Transverse colon (tissue), 4 donors: Measurements from ENCODE around the gene ANP32A. TPM values are rescaled to one million over a fixed set of nuclear protein-coding genes. Genes with fewer than 3 reads are reported as not detected.
A peak's percentile ranks its signal among the peaks of the same experiment; 100 is the strongest.

Experiments
- DNase-seq: peaks from one replicate; pipeline ENCODE4 v3.0.0-alpha.2; 2019
- H3K27ac ChIP-seq, 4 donors: fragments of 200-600 bp; sonication (generic); 2 replicates each; pipeline ENCODE4 v1.5.1; 2016 to 2018; ENCODE audit warnings: inconsistent platforms in 4 of 4
- H3K27me3 ChIP-seq: fragments of 200-600 bp; sonication (generic); 2 replicates; pipeline ENCODE4 v1.5.1; 2017; ENCODE audit warnings: inconsistent platforms
- H3K36me3 ChIP-seq, 4 donors: fragments of 200-600 bp; sonication (generic); 2 replicates each; pipeline ENCODE4 v1.5.1; 2017 to 2019; ENCODE audit warnings: inconsistent platforms in 4 of 4
- H3K4me1 ChIP-seq, 4 donors: fragments of 200-600 bp; sonication (generic); 2 replicates each; pipeline ENCODE4 v1.5.1; 2017 to 2020; ENCODE audit warnings: inconsistent platforms in 4 of 4
- H3K4me3 ChIP-seq, 4 donors: fragments of 200-600 bp; sonication (generic); 1 replicate in 1 of 4; 2 replicates in 3 of 4; pipeline versions ENCODE4 v1.5.1 to v1.6.1; 2017 to 2019; ENCODE audit warnings: inconsistent platforms in 4 of 4
- H3K9me3 ChIP-seq, 2 donors: fragments of 200-600 bp; sonication (generic); 2 replicates each; pipeline ENCODE4 v1.5.1; 2017 to 2019; ENCODE audit warnings: inconsistent platforms in 2 of 2
- EP300 ChIP-seq: sonication (generic); formaldehyde crosslinking; IDR thresholded peaks from one replicate; pipeline ENCODE4 v1.6.1; 2017; ENCODE audit warnings: antibody characterized with exemption, low read depth
- POLR2A ChIP-seq: fragments of 450-650 bp; IDR thresholded peaks from one replicate; pipeline ENCODE4 v1.6.1; 2016; ENCODE audit warnings: antibody characterized with exemption, mild to moderate bottlenecking, moderate library complexity
- POLR2AphosphoS5 ChIP-seq, 3 donors: sonication (generic); formaldehyde crosslinking; IDR thresholded peaks; one replicate each; pipeline ENCODE4 v1.6.1; 2016; ENCODE audit warnings: antibody characterized with exemption in 3 of 3
- WGBS, 2 donors: methylation state at CpG; one replicate each; pipeline ENCODE4 v1.1.5; 2018; ENCODE audit warnings: low coverage in 1 of 2; 5-methylcytosine and 5-hydroxymethylcytosine counted together
- in situ Hi-C, 4 donors: fragments of 200-750 bp; cut with MboI; loops; one replicate each; pipeline versions ENCODE4 v1.15.0 to v1.15.1; 2017; ENCODE audit warnings: low sequenced_read_pairs in 3 of 4, low pct_ligation_motif_present in 1 of 4, low pct_unique_long_range_greater_than_20kb in 1 of 4
- intact Hi-C: fragments of 100-400 bp; cut with DNase I; formaldehyde crosslinking; loops from one replicate; pipeline ENCODE4 v1.15.1; 2023; ENCODE audit warnings: low total_unique reads
- total RNA-seq, 4 donors: library from RNA; depleted of rRNA; stranded (reverse); fragments of >200 nt; gene quantifications; one replicate each; pipeline ENCODE4 v1.1.0, GENCODE V29; 2016
- TF ChIP-seq, protein P1 (sequence below), 5 experiments: fragments of 200-600 bp in 3 of 5; fragments of 450-650 bp in 2 of 5; sonication (generic) in 3 of 5; IDR thresholded peaks; 1 replicate in 2 of 5; 2 replicates in 3 of 5; pipeline ENCODE4 v1.5.1; 2016 to 2017; ENCODE audit warnings: antibody characterized with exemption in 5 of 5, inconsistent platforms in 3 of 5, mild to moderate bottlenecking in 2 of 5, moderate library complexity in 1 of 5

Gene ANP32A
- total RNA-seq, 4 donors from 2014 or later: 23.9 to 92.7 (median 69.4) TPM

GRCh38 chr15:68784206-68784605, 36.5 kb downstream of the ANP32A start:
- H3K27me3 ChIP-seq: no peaks in the 10 kb centered on the region
- no peak overlapping the region for H3K4me3 ChIP-seq
- in situ Hi-C loops (loop anchor here in 3 of 4 donors (10.0 kb wide), 1 partner anchor 91 kb away; no protein-coding TSS in a partner anchor), intact Hi-C loops (loop anchor here (5.0 kb wide), 1 partner anchor 93 kb away; no protein-coding TSS in a partner anchor)
- WGBS, 2 donors: 95 to 100% methylated on average over 1 to 13 of the region's 13 CpGs
- H3K36me3 ChIP-seq: peaks cover 0 to 23% (median 5%) of the 10 kb centered on the region in 4 donors
- H3K4me1 ChIP-seq: peaks cover 0 to 26% (median 20%) of the 10 kb centered on the region in 4 donors
- H3K9me3 ChIP-seq: no peaks in the 10 kb centered on the region
- TF ChIP-seq POLR2AphosphoS5 (IDR thresholded peaks at IDR 0.05): no peak
- TF ChIP-seq POLR2A: no peak
- TF ChIP-seq EP300: no peak
- TF ChIP-seq, protein P1, sequence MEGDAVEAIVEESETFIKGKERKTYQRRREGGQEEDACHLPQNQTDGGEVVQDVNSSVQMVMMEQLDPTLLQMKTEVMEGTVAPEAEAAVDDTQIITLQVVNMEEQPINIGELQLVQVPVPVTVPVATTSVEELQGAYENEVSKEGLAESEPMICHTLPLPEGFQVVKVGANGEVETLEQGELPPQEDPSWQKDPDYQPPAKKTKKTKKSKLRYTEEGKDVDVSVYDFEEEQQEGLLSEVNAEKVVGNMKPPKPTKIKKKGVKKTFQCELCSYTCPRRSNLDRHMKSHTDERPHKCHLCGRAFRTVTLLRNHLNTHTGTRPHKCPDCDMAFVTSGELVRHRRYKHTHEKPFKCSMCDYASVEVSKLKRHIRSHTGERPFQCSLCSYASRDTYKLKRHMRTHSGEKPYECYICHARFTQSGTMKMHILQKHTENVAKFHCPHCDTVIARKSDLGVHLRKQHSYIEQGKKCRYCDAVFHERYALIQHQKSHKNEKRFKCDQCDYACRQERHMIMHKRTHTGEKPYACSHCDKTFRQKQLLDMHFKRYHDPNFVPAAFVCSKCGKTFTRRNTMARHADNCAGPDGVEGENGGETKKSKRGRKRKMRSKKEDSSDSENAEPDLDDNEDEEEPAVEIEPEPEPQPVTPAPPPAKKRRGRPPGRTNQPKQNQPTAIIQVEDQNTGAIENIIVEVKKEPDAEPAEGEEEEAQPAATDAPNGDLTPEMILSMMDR (IDR thresholded peaks at IDR 0.05): no peak
- no peak overlapping the region for H3K27ac ChIP-seq
- DNase-seq: no peak

DNA sequence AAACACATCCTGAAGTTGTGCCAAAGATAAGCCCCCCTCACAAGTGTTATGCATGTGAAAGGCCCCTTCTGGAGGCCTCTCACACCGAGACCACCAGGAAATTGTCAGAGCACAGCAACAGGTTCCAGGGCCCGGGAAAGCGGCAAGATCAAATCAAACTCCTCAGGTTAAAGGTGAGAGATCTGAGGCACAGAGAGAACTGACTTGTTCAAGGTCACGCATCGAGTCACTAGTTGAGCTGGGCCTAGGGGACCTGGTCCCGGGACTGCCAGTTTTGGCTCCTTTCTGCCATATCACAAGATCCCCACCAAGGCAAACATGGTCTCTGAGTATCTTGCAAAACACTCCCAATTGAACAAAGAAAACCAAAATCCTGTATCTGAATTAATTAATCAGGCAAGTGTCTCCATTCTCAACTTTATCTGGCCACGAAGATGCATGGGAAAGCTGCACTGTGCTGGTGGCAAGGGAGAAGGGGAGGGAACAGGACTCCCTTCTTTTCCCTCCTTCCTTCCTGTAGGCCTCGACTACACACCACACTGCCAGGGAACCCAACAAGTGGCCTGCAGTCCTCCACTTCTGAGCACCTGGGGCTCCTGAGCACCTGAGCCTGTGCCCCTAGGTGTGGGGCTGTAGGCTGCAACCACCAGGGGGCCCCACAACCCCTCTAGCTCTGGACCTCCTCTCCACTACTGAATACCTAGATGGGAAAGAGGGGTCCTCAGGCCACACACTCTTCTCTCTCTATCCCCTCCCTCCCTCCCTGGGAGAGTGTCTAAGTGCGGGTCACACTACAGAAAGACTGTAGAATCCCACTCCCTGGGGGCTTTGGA, 37.3 kb downstream of the ANP32A start:
- WGBS, 2 donors: 89 to 100% methylated on average over 7 to 9 of the region's 9 CpGs
- TF ChIP-seq EP300: no peak
- TF ChIP-seq, protein P1 (IDR thresholded peaks at IDR 0.05): peak; percentile 66 to 81 (median 72)
- no peak overlapping the region for H3K4me3 ChIP-seq
- peaks cover 0 to 30% (median 5%) of the 10 kb centered on the region in 4 donors for H3K36me3 ChIP-seq
- DNase-seq: peak; percentile 72
- no peaks in the 10 kb centered on the region for H3K9me3 ChIP-seq
- H3K27ac ChIP-seq: no peak overlapping the region
- peaks cover 0 to 19% (median 13%) of the 10 kb centered on the region in 4 donors for H3K4me1 ChIP-seq
- H3K27me3 ChIP-seq: no peaks in the 10 kb centered on the region
- intact Hi-C loops: loop anchor here (5.0 kb wide), 1 partner anchor 94 kb away; no protein-coding TSS in a partner anchor
- in situ Hi-C loops: loop anchor here in 3 of 4 donors (10.0 kb wide), 1 partner anchor 91 kb away; no protein-coding TSS in a partner anchor

- 80 to 88% methylated on average over 7 to 12 of the region's 12 CpGs for WGBS, 2 donors
- Histone ChIP-seq H3K27me3 (no peaks in the 10 kb centered on the region), H3K4me3 (no peak overlapping the region), H3K9me3 (no peaks in the 10 kb centered on the region), H3K27ac (peak overlapping the region in 2 of 4 donors; percentile 6 to 16), H3K4me1 (peaks cover 0 to 11% (median 6%) of the 10 kb centered on the region in 4 donors), H3K36me3 (peaks cover 0 to 30% (median 5%) of the 10 kb centered on the region in 4 donors)
- intact Hi-C loops: loop anchor here (5.0 kb wide), 1 partner anchor 95 kb away; no protein-coding TSS in a partner anchor
- DNase-seq: no peak
- in situ Hi-C loops: loop anchor here in 3 of 4 donors (10.0 kb wide), 1 partner anchor 92 kb away; no protein-coding TSS in a partner anchor
- TF ChIP-seq POLR2AphosphoS5 (IDR thresholded peaks at IDR 0.05) (no peak), EP300 (no peak), POLR2A (no peak)
- TF ChIP-seq, protein P1 (IDR thresholded peaks at IDR 0.05): no peak
Observed at GRCh38 chr15:68782589-68783161, 38.0 kb downstream of the ANP32A start.
